AG04450 (cell line): ENCODE results near the gene E2F3. TPM values are rescaled to one million over a fixed set of nuclear protein-coding genes. Genes with fewer than 3 reads are reported as not detected.

Experiments
- CTCF ChIA-PET: fragments of 300-600, 350-600 bp; formaldehyde crosslinking; extraction: SDS; loops from one replicate; lab custom pipeline; 2022; ENCODE audit warnings: antibody characterized with exemption, inconsistent platforms; lab: Charles Lee
- POLR2A ChIA-PET: fragments of 350-600 bp; formaldehyde crosslinking; extraction: SDS; loops from one replicate; lab custom pipeline; 2021; ENCODE audit warnings: antibody characterized with exemption, inconsistent platforms; lab: Yijun Ruan, JAX
- DNase-seq: peaks from one replicate; pipeline ENCODE4 v3.0.0-alpha.2; 2011; ENCODE audit warnings: low read depth, low spot score
- H3K27ac ChIP-seq: one replicate; pipeline ENCODE4 v1.5.1; 2012; ENCODE audit warnings: low read depth, low read length, control low read depth
- H3K27me3 ChIP-seq: one replicate; pipeline ENCODE4 v1.6.0; 2012; ENCODE audit warnings: low read length; ENCODE audit not compliant: control insufficient read depth, insufficient read depth
- H3K4me3 ChIP-seq: 2 replicates; pipeline ENCODE4 v1.5.1; 2011; ENCODE audit warnings: mild to moderate bottlenecking, low read depth, low read length, control low read depth
- H3K9me3 ChIP-seq: 2 replicates; pipeline ENCODE4 v1.5.1; 2012; ENCODE audit warnings: low read length; ENCODE audit not compliant: control insufficient read depth, insufficient read depth
- CTCF ChIP-seq: IDR thresholded peaks from 2 replicates; pipeline ENCODE4 v1.5.1; 2011; ENCODE audit warnings: low read depth, low read length, control low read depth, inconsistent platforms
- polyA plus RNA-seq: library from polyadenylated mRNA; depleted of rRNA; stranded (reverse); fragments of >200 nt; gene quantifications from 2 replicates; pipeline ENCODE4 v1.2.3, GENCODE V29; 2011

E2F3 gene
- polyA plus RNA-seq, 1 experiment = 10.7 TPM

- DNase-seq = no peak
- no peak overlapping the region for H3K4me3 ChIP-seq
- no peak overlapping the region for H3K27ac ChIP-seq
- ChIA-PET POLR2A (no interaction called here), CTCF (interaction anchor here (1.5 kb wide), 1 partner anchor 113 kb away, joined by 8 read pairs; no protein-coding TSS in a partner anchor)
- no peak for TF ChIP-seq CTCF
- H3K9me3 ChIP-seq = no peaks in the 10 kb centered on the region
- H3K27me3 ChIP-seq = no peaks in the 10 kb centered on the region
Measured at GRCh38 chr6:20415304-20415703, 13.6 kb downstream of the E2F3 start.

DNA sequence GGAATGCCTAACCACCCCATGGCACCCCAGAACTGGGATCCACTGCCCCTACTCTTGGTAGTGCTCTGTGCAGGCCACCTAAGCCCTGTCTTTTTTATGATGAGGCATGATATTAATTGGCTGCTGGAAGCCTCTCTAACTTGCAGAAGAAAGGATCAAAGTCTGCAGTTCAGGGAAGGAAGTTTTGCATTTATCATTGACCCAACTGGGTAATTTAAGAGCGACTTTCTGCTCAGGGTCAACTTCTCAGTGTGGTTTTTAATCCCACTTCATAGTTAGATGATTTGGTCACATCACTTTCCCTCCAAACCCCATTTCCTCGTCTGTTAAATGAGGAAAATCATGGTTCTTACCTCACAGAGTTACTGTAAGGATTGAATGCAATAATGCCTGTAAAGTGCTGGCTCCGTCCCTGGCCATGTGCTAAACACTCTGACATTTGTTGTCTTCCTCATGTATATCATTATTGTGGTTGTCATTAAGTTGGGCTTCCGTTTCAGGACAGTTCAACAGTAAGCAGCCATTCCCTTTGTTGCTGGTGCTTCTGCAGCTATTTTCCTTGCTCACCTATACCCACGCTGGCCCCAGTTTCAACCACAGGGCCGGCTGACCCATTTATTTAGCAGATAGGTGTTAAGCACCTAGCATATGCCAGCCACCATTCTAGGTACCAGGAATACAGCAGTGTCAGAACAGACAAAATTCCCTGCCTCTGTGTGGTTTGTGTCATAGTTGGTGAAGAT is 14.2 kb downstream of the E2F3 start:
- no peak for DNase-seq
- POLR2A ChIA-PET = no interaction called here
- Histone ChIP-seq H3K27ac (no peak overlapping the region), H3K4me3 (no peak overlapping the region), H3K27me3 (no peaks in the 10 kb centered on the region), H3K9me3 (no peaks in the 10 kb centered on the region)
- no peak for TF ChIP-seq CTCF
- CTCF ChIA-PET = interaction anchor here (0.6 kb wide), 1 partner anchor 11 kb away, joined by 3 read pairs; no protein-coding TSS in a partner anchor

GRCh38 chr6:20416567-20417345 is 15.1 kb downstream of the E2F3 start:
- Histone ChIP-seq H3K9me3 (no peaks in the 10 kb centered on the region), H3K27me3 (no peaks in the 10 kb centered on the region), H3K4me3 (no peak overlapping the region), H3K27ac (no peak overlapping the region)
- no peak for TF ChIP-seq CTCF
- POLR2A ChIA-PET = no interaction called here
- no peak for DNase-seq
- CTCF ChIA-PET = interaction anchor here (2.9 kb wide), 1 partner anchor 12 kb away, joined by 20 read pairs; no protein-coding TSS in a partner anchor

- ChIA-PET POLR2A (no interaction called here), CTCF (interaction anchor here (2.9 kb wide), 1 partner anchor 13 kb away, joined by 20 read pairs; no protein-coding TSS in a partner anchor)
- Histone ChIP-seq H3K9me3 (no peaks in the 10 kb centered on the region), H3K4me3 (no peak overlapping the region), H3K27me3 (no peaks in the 10 kb centered on the region), H3K27ac (no peak overlapping the region)
- no peak for TF ChIP-seq CTCF
- no peak for DNase-seq
Measured at GRCh38 chr6:20417819-20418218, 16.1 kb downstream of the E2F3 start.
